ENCODE results near the gene MTMR6. TPM values are rescaled to one million over a fixed set of nuclear protein-coding genes. Genes with fewer than 3 reads are reported as not detected.

The MTMR6 gene
- total and polyA plus RNA-seq, 12 donors = 4.0 to 19.5 (median 17.4) TPM

DNA sequence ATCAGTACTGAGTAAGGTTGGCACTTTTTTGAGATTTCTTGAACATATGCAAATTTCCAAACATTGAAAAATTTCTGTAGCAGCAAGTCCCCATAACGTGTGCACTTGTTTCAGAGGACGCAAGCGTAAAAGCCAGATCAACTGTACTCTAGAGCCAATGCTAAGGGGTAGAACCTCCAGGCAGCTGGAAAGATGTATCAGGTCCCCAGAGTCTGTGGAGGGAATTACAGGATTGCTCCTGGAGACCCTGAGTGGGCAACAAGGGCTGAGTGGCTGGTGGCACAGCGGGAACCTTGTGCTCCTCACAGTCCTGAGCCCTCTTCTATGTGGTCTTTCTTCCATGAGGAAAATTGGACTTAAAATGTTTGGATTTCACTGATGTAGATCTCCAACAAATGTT is 61.3 kb downstream of the MTMR6 start:
- Histone ChIP-seq H3K9me3 (no peaks in the 10 kb centered on the region), H3K27ac (no peak overlapping the region), H3K27me3 (peaks cover 0 to 38% (median 11%) of the 10 kb centered on the region in 7 donors), H3K4me3 (no peak overlapping the region), H3K36me3 (no peaks in the 10 kb centered on the region), H3K4me1 (no peaks in the 10 kb centered on the region)
- WGBS, 2 donors = 89 to 92% methylated on average over 4 of the region's 4 CpGs
- DNase-seq (no peak), ATAC-seq (no peak)
- intact Hi-C loops (cut with DNase I) = loop anchor here in 1 of 10 donors (10.0 kb wide), 1 partner anchor 149 kb away; the partner anchor contains the start of gene ATP8A2
- no peak for TF ChIP-seq CTCF (IDR thresholded peaks at IDR 0.05)

- ATAC-seq (no peak), DNase-seq (no peak)
- Histone ChIP-seq H3K9me3 (no peaks in the 10 kb centered on the region), H3K27me3 (peaks cover 0 to 42% (median 12%) of the 10 kb centered on the region in 7 donors), H3K4me3 (no peak overlapping the region), H3K36me3 (no peaks in the 10 kb centered on the region), H3K27ac (no peak overlapping the region), H3K4me1 (no peaks in the 10 kb centered on the region)
- intact Hi-C loops (cut with DNase I) = loop anchor here in 1 of 10 donors (10.0 kb wide), 1 partner anchor 151 kb away; the partner anchor contains the start of gene ATP8A2
- no peak for TF ChIP-seq CTCF (IDR thresholded peaks at IDR 0.05)
- 90 to 95% methylated on average over 9 of the region's 9 CpGs for WGBS, 2 donors
Observed at GRCh38 chr13:25224151-25224550, 63.1 kb downstream of the MTMR6 start.

- TF ChIP-seq CTCF (IDR thresholded peaks at IDR 0.05) = no peak
- Histone ChIP-seq H3K27me3 (peaks cover 0 to 28% (median 7%) of the 10 kb centered on the region in 7 donors), H3K36me3 (no peaks in the 10 kb centered on the region), H3K27ac (no peak overlapping the region), H3K4me3 (no peak overlapping the region), H3K4me1 (no peaks in the 10 kb centered on the region), H3K9me3 (no peaks in the 10 kb centered on the region)
- DNase-seq (no peak), ATAC-seq (no peak)
- intact Hi-C loops (cut with DNase I) = loop anchor here in 1 of 10 donors (10.0 kb wide), 1 partner anchor 152 kb away; the partner anchor contains the start of gene ATP8A2
- 86 to 91% methylated on average over 9 of the region's 9 CpGs for WGBS, 2 donors
Observed at GRCh38 chr13:25222740-25223139, 64.5 kb downstream of the MTMR6 start.

DNA sequence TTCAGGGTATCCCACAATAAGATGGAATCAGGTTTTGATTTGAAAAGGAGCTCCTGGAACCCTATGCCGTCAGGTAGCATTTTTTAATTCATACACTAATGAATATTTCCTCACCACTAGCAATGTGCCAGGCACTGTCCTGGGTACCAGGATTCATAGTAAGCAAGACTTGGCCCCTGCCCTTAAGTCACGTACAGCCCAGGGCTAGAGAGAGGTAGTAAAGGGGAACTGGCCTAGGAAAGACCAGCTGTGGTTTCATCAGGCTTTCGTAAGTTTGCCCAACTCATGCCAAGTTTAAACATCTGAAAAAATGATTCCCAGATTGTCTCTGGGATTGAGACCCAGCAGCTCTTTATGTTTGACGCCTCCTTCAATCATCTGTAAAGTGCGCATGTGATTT is 69.3 kb downstream of the MTMR6 start:
- Histone ChIP-seq H3K27ac (no peak overlapping the region), H3K9me3 (no peaks in the 10 kb centered on the region), H3K4me3 (no peak overlapping the region), H3K4me1 (peaks cover 0 to 7% (median 0%) of the 10 kb centered on the region in 9 donors), H3K27me3 (peaks cover 0 to 18% (median 3%) of the 10 kb centered on the region in 7 donors), H3K36me3 (no peaks in the 10 kb centered on the region)
- no peak for ATAC-seq
- no peak for TF ChIP-seq CTCF (IDR thresholded peaks at IDR 0.05)
- WGBS, 2 donors = 83% methylated on average over 5 of the region's 5 CpGs
- no peak for DNase-seq
- intact Hi-C loops (cut with DNase I) = no loop called here
